Retinal pigment epithelial cell (primary cell): Measurements from ENCODE around the gene PLIN1.

Experiments used
- DNase-seq: peaks from one replicate; pipeline ENCODE4 v3.0.0-alpha.2; 2010; ENCODE audit warnings: low read depth
- H3K4me3 ChIP-seq: 2 replicates; pipeline ENCODE4 v1.5.1; 2011; ENCODE audit warnings: mild to moderate bottlenecking, low read length, control low read depth, moderate library complexity
- TF ChIP-seq, protein P1 (sequence below): conservative IDR thresholded peaks from 2 replicates; pipeline ENCODE4 v1.5.1; 2011; ENCODE audit warnings: low read depth, low read length, control low read depth, inconsistent platforms

The PLIN1 gene

DNA sequence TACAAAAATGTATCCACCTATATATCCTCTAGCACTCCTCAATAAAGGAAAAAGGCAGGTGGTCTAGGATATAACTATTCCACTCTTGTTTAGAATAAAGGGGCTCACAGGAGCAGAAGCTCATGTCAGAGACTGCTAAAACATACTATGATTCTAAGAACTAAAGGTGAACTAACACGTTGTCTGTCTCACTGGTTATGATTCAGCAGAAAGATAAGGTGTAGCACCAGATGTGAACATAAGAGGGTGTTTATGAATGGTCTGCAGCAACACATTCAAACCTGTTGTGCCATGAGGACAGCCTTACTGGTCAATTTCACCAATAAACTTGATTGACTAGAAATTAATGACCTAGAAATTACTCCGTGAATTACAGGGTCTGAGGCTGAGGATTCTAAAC, 6.8 kb upstream of the PLIN1 start:
- no peak overlapping the region for H3K4me3 ChIP-seq
- TF ChIP-seq, protein P1, sequence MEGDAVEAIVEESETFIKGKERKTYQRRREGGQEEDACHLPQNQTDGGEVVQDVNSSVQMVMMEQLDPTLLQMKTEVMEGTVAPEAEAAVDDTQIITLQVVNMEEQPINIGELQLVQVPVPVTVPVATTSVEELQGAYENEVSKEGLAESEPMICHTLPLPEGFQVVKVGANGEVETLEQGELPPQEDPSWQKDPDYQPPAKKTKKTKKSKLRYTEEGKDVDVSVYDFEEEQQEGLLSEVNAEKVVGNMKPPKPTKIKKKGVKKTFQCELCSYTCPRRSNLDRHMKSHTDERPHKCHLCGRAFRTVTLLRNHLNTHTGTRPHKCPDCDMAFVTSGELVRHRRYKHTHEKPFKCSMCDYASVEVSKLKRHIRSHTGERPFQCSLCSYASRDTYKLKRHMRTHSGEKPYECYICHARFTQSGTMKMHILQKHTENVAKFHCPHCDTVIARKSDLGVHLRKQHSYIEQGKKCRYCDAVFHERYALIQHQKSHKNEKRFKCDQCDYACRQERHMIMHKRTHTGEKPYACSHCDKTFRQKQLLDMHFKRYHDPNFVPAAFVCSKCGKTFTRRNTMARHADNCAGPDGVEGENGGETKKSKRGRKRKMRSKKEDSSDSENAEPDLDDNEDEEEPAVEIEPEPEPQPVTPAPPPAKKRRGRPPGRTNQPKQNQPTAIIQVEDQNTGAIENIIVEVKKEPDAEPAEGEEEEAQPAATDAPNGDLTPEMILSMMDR: no peak
- DNase-seq: no peak

DNA sequence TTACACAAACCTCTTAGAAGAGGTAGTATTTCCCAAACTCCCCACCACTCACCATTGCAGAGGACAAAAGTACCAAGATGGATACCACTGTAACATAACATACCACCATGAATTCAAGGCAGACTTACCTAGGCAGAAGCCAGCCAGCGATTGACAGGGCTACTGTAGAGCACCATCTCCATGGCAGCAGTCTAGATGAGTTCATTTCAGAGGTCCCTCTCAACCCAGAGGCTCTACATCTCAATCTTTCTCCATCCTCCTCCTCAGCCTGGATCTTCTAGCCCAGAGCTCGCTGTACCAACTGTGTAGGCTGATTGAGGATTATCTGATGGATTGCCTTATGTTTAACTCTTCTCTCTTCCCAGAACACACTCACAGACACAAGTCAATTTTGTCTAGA, 2.0 kb upstream of the PLIN1 start:
- no peak overlapping the region for H3K4me3 ChIP-seq
- TF ChIP-seq, protein P1: no peak
- no peak for DNase-seq

DNA sequence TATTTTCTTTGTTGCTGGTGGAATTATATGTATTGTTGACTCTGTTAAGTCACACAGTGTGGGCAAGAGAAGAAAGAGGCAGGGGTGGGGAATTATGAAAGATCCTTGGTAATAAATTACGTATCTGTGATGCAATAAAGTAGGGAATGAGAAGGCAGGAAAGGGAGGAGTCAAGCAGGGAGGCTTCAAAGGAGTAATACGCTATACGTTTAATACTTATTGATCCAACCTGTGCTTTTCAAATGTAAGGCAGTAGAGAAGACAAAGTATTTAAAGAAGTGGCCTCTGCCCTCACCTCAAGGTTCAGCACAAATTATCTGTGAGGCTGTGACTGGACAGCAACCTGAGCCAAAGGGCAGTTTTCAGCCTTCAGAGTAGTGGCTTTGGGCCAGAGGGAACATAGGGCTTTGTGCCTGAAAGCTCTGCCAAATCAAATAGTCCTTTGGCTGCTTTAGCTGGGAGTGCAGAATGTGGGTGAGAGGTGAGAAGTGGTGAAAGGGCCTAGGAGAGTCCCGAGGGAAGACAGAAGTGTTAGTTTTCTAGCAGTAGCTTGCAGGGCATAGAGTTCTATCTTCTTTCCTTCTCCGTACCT, 1.2 kb upstream of the PLIN1 start:
- TF ChIP-seq, protein P1: no peak
- no peak overlapping the region for H3K4me3 ChIP-seq
- DNase-seq: no peak

DNA sequence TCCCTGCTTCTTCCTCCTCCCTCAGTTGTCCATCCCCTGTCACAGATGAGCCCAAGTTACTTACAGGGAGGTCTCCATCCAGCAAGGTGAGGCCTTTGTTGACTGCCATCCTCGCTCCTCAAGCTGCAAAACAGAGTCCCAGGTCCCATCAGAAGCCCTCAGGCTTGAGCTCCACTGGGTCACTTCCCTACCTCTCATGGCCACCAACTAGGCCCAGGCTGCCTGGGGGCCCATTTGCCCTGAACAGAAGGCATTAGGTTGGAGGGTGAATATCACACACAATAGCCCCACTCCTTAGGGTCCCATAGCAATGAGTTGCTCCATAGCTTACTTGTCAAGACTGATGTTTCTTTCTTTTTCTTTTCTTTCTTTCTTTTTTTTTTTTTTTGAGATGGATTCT, 1.8 kb downstream of the PLIN1 start:
- DNase-seq: no peak
- TF ChIP-seq, protein P1: no peak
- no peak overlapping the region for H3K4me3 ChIP-seq

DNA sequence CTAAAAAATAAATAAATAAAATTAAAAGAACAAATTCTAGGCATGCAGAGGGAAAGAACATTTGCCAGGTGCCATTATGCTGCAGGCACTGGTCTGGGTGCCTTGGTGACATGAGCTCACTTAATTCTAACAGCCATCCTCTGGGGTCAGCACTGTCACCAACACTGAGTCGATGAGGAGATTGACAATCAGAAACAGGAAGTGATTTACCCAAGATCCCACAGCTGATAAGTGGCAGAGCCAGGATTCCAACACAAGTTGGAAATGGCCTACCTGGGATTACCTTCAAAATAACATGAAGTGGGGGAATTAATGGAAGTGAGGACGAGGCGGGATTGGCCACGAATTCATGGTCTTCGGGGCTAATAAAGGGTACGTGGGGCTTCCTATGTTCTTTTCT, 3.6 kb downstream of the PLIN1 start:
- TF ChIP-seq, protein P1: no peak
- no peak for DNase-seq
- no peak overlapping the region for H3K4me3 ChIP-seq

DNA sequence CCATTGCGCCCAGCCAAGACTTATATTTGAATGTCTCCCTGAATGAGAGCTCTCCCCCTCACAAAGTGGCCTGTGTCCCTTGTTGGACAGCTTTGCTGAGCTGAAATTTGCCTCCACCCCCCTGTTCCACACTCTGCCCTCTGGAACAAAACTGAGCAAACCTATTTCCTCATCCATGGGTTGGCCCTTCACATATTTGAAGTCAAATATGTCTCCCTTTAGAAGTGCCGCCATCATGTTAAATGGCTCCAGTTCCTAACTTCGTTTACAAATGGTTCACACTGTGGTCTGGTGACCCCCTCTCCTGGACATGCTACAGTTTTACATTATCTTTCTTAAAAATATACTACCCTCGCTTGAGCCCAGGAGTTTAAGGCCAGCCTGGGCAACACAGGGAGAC, 4.6 kb downstream of the PLIN1 start:
- no peak for DNase-seq
- TF ChIP-seq, protein P1: no peak
- H3K4me3 ChIP-seq: no peak overlapping the region

DNA sequence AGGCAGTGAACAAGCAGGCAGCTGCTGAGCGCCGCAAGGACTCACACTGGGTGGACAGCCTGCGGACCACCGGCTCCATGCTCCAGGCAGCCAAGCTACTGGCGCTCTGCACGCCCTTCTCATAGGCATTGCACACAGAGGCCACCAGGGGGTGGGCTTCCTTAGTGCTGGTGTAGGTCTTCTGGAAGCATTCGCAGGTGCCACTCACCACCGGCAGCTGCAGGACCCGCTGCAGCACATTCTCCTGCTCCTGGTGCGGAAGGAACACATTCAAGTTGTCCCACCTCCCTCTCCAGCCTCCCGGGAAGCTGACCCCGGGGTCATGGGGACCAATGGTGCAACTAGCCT, 6.0 kb downstream of the PLIN1 start:
- DNase-seq: no peak
- no peak overlapping the region for H3K4me3 ChIP-seq
- TF ChIP-seq, protein P1: peak; percentile 63
